HUES6 (cell line): ENCODE results near the gene FNBP1.
A peak's percentile ranks its signal among the peaks of the same experiment; 100 is the strongest.

Experiments used
- H3K27ac ChIP-seq: 2 replicates; pipeline ENCODE4 v1.7.0; 2013; ENCODE audit warnings: low read depth, mild to moderate bottlenecking, low read length, inconsistent platforms
- H3K27me3 ChIP-seq: 2 replicates; pipeline ENCODE4 v1.6.1; 2013; ENCODE audit warnings: low read length; ENCODE audit not compliant: control insufficient read depth, insufficient read depth
- H3K36me3 ChIP-seq: 2 replicates; pipeline ENCODE4 v1.6.1; 2013; ENCODE audit warnings: low read length; ENCODE audit not compliant: control insufficient read depth, insufficient read depth
- H3K4me1 ChIP-seq: 2 replicates; pipeline ENCODE4 v1.6.1; 2013; ENCODE audit warnings: low read length; ENCODE audit not compliant: control insufficient read depth, insufficient read depth
- H3K4me3 ChIP-seq: 2 replicates; pipeline ENCODE4 v1.5.1; 2013; ENCODE audit warnings: low read depth, low read length
- H3K9ac ChIP-seq: one replicate; pipeline ENCODE4 v1.6.1; 2013; ENCODE audit warnings: mild to moderate bottlenecking, low read length
- H3K9me3 ChIP-seq: 2 replicates; pipeline ENCODE4 v1.6.1; 2013; ENCODE audit warnings: low read depth, low read length; ENCODE audit not compliant: control insufficient read depth, insufficient read depth

Gene FNBP1

GRCh38 chr9:129868872-129869486 is 174.0 kb downstream of the FNBP1 start:
- H3K4me3 ChIP-seq = no peak overlapping the region
- H3K9ac ChIP-seq = no peak overlapping the region
- no peaks in the 10 kb centered on the region for H3K9me3 ChIP-seq
- peaks cover 16% of the 10 kb centered on the region for H3K36me3 ChIP-seq
- H3K27ac ChIP-seq = no peak overlapping the region
- no peaks in the 10 kb centered on the region for H3K27me3 ChIP-seq
- H3K4me1 ChIP-seq = no peaks in the 10 kb centered on the region

DNA sequence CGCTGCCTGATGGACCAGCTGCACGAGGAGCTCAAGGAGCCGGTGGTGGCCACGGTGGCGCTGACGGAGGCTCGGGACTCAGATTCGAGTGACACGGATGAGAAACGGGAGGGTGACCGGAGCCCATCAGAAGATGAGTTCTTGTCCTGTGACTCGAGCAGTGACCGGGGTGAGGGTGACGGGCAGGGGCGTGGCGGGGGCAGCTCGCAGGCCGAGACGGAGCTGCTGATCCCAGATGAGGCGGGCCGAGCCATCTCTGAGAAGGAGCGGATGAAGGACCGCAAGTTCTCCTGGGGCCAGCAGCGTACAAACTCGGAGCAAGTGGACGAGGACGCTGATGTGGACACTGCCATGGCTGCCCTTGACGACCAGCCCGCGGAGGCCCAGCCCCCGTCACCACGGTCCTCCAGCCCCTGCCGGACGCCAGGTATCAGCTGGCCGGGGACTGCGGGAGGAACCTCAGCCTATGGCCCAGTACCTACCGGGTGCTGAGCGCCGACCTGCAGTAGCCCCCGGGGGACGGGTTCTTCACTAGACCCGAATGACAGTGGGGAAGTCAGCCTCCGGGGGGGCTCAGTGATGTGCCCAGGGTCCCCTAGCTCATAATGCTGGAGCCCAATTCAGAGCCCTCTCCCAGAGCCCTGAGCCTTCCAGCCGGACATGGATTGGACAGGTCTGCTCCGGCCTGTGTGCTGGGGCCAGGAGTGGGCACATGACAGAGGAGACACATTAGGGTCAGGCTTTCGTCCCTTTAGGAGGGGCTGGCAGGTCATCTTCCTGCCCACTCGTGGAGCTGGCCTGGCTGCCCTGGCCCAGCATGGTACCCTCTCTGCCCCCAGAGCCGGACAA is 174.7 kb downstream of the FNBP1 start:
- Histone ChIP-seq H3K36me3 (peaks cover 10% of the 10 kb centered on the region), H3K27me3 (no peaks in the 10 kb centered on the region), H3K4me1 (no peaks in the 10 kb centered on the region), H3K9ac (no peak overlapping the region), H3K4me3 (no peak overlapping the region), H3K9me3 (no peaks in the 10 kb centered on the region), H3K27ac (no peak overlapping the region)

DNA sequence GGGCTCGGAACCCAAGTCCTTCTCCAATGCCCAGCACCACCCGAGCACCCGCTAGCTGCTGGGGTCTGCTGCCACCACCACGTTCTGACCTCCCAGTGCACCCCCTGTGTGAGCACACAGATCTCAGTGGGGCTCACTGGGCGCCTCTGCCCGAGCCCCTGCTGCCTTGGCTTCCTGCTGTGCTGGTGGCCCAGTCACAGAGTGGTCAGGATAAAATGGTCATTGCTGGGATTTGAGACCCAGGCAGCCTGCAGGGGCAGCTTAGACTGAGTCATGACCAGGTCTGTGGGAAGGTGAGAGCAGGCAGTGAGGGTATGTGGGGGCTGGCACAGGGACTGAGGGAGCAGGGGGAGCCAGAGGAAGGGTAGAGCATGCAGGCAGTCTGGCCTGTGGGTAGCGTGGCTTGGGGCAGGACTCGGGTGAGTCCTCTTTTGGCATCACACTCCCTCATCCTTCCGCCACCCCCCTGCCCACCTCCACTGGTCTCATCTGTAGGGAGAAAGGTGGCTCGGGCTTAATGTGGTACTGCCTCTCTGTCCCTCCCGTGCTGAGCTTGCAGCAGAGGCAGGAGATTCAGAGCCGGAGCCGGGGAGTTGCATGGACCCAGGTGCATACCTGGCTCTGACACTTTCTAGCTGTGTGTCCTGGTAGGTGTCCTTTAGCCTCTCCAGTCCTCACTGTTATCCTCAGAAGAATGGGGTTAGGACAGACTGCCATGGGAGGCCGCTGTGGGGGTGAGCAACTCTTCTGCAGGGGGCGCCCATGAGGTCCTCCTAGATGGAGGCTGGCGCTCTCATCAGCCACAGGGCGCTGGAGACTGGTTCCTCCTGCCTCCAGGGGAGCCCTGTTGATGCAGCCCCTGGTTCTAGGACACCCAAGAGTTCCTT is 175.6 kb downstream of the FNBP1 start:
- Histone ChIP-seq H3K27ac (no peak overlapping the region), H3K4me3 (no peak overlapping the region), H3K4me1 (no peaks in the 10 kb centered on the region; the same call in 1 of the 2 replicates), H3K27me3 (no peaks in the 10 kb centered on the region), H3K36me3 (peaks cover 9% of the 10 kb centered on the region), H3K9ac (no peak overlapping the region), H3K9me3 (no peaks in the 10 kb centered on the region)

DNA sequence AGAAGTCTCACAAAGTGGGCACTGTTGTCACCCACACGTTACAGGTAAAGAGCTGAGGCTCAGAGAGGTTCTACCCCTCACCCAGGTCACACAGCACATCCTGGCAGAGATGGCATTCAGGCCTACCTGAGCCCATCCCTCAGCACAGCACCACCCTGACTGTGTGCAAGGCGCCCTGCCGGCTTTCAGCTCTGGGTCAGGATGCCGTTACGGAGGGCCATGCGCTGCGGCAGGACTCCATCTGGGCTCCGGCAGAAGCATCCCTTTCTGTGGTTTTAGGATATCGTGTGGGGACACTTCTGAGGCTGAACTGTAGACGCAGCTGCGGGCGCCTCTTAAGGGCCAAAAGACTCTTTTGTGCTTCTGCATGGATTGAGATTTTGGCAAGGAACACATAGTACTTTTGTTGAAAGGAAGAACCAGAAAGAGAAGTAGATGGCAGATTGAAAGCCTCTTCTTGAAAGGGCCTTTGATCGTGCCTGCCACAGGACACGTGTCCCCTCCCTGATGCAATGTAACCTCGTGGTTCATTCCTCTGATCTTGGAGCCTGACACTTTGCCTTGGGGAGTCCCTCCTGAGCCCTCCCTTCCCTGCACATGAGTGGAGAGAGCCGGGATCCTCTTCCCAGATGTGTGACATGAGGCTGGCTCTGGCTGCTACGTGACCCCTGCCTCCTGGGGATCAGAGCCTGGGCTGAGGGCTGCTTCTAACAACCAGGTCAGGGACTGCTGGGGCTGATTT is 176.4 kb downstream of the FNBP1 start:
- Histone ChIP-seq H3K4me1 (no peaks in the 10 kb centered on the region; the same call in 1 of the 2 replicates), H3K36me3 (peaks cover 15% of the 10 kb centered on the region), H3K4me3 (no peak overlapping the region), H3K9me3 (no peaks in the 10 kb centered on the region), H3K27ac (no peak overlapping the region), H3K9ac (no peak overlapping the region), H3K27me3 (no peaks in the 10 kb centered on the region)

GRCh38 chr9:129865668-129866320 is 177.2 kb downstream of the FNBP1 start:
- Histone ChIP-seq H3K27me3 (no peaks in the 10 kb centered on the region), H3K4me1 (no peaks in the 10 kb centered on the region; the same call in 1 of the 2 replicates), H3K9ac (no peak overlapping the region), H3K27ac (no peak overlapping the region), H3K4me3 (no peak overlapping the region), H3K36me3 (peaks cover 23% of the 10 kb centered on the region), H3K9me3 (no peaks in the 10 kb centered on the region)

GRCh38 chr9:129864991-129865647 is 177.9 kb downstream of the FNBP1 start:
- no peaks in the 10 kb centered on the region; the same call in 1 of the 2 replicates for H3K4me1 ChIP-seq
- no peak overlapping the region for H3K4me3 ChIP-seq
- no peaks in the 10 kb centered on the region for H3K27me3 ChIP-seq
- peaks cover 27% of the 10 kb centered on the region for H3K36me3 ChIP-seq
- H3K9me3 ChIP-seq = no peaks in the 10 kb centered on the region
- 0 out of 2 replicates have a peak overlapping the region, but pooled peaks have one; percentile 41 for H3K27ac ChIP-seq
- H3K9ac ChIP-seq = no peak overlapping the region

DNA sequence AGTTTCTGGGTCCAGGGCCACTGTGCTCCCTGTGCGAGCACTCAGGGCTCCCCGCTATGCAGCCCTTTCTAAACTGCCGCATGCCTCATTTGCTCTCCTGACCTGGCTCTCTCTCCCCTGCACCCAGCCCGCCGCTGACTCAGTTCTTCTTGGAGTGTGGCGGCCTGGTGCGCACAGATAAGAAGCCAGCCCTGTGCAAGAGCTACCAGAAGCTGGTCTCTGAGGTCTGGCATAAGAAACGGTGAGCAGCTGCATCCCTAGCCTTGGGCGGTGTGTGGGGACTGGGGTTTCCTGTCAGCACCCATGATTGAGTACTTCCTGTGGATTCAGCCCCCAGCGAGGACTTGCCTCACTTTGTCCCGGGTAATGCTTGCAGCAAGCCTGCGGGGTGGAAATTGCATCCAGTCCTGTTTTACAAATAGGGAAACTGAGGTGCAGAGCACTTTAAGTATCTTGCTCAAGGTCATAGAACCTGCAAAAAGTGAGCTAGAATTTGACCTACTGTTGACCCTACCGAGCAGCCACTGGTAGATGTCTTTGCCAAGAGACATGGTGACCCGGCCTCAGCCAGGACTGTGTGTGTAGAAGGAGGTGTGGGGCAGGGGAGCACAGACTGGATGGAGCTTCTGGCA is 179.8 kb downstream of the FNBP1 start:
- Histone ChIP-seq H3K4me1 (no peaks in the 10 kb centered on the region; the same call in 1 of the 2 replicates), H3K4me3 (no peak overlapping the region), H3K36me3 (peaks cover 35% of the 10 kb centered on the region), H3K27me3 (no peaks in the 10 kb centered on the region), H3K9me3 (no peaks in the 10 kb centered on the region), H3K9ac (no peak overlapping the region), H3K27ac (no peak overlapping the region)

GRCh38 chr9:129861447-129861827 is 181.6 kb downstream of the FNBP1 start:
- H3K9ac ChIP-seq = no peak overlapping the region

GRCh38 chr9:129860653-129861446 is 182.1 kb downstream of the FNBP1 start:
- no peak overlapping the region for H3K9ac ChIP-seq
- H3K36me3 ChIP-seq = peaks cover 37% of the 10 kb centered on the region
- no peaks in the 10 kb centered on the region; the same call in 1 of the 2 replicates for H3K4me1 ChIP-seq
- no peaks in the 10 kb centered on the region for H3K9me3 ChIP-seq
- H3K27me3 ChIP-seq = no peaks in the 10 kb centered on the region
- H3K27ac ChIP-seq = no peak overlapping the region
- no peak overlapping the region for H3K4me3 ChIP-seq

More at GRCh38 chr9:129861447-129861827, 181.6 kb downstream of the FNBP1 start:
- H3K27me3 ChIP-seq = no peaks in the 10 kb centered on the region
- H3K36me3 ChIP-seq = peaks cover 40% of the 10 kb centered on the region
- no peak overlapping the region for H3K27ac ChIP-seq
- H3K4me3 ChIP-seq = no peak overlapping the region
- H3K9me3 ChIP-seq = no peaks in the 10 kb centered on the region
- no peaks in the 10 kb centered on the region; the same call in 1 of the 2 replicates for H3K4me1 ChIP-seq
